Stimulated activated naive CD4-positive, alpha-beta T cell (primary cell): ENCODE measurements around the gene VEGFA.
"Not testable (repeated sequence)": the region's sequence is repeated elsewhere in the genome, so short reads cannot be mapped to it uniquely, and the experiment has no call there.

Experiments
- DNase-seq, 6 experiments: peaks; one replicate each; lab custom pipeline; 2025; lab: John Stamatoyannopoulos, UW

VEGFA gene

DNA sequence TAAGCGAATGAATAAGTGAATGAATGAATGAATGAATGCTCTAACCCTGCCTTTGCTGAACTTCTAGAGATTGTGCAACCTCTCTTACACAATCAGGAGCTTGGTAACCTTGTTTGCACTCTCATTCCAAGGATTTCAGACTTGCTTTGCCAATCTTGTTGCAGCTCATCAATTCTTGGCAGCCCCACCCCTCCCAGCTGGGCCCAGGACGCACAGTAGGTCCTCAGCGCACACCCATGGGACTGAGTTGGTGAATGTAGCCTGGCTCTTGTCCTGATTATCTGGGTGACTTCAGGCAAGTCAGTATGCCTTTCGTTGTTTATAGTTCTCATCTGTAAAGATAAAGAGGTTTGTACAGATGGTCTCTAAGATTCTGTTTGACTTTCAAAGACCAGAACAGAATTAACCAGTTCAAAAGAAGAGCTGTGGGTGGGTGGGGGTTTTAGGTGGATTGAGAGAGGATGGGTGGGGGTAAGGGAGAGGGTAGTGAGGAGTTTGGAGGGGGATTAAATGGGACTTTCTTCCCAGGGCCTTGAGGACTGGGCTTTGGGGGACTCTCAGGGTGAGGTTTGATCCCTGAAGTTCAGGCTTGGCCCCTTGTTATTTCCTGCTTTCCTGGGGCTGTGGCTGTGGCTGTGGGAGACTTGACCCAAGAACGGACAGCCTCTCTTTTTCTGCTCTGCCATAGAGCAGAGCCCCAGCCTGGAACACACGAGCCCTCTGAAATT, 33.2 kb downstream of the VEGFA start:
- no peak for DNase-seq

DNA sequence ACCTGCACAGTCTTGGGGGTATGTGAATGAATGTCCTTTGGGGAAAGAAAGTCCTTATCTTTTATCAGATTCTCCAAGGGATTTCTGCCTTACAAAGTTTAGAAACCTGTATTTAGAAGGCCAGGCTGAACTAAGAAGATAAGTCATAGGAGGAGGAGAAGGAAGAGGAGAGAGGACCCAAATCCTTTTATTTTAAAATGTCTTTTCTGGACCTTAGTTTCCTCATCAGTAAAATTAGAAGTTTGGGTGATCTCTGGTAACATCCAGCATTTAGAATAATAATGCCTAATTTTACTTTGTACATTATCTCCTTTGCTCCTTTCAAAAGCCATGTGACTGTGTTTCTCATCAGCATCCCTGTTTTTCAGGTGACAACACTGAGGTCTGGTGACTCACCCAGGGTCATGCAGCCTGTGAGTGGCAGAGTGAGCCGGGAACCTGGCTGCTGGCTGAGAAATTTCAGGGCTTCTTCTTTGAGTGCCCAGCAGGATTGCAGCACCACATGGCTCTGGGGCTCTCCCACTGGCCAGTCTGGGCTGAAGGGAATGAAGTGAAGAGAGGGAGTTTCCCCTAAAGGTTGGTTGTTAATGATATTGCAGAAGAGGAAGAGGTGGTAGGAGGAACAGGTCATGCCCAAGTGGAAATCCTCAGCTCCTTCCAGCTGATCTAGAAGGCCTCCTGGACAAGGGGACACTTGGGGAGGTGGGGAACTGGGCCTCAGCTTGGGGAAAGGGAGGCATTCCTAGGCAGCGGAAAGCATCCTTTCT, 34.0 kb downstream of the VEGFA start:
- DNase-seq, result no peak

DNA sequence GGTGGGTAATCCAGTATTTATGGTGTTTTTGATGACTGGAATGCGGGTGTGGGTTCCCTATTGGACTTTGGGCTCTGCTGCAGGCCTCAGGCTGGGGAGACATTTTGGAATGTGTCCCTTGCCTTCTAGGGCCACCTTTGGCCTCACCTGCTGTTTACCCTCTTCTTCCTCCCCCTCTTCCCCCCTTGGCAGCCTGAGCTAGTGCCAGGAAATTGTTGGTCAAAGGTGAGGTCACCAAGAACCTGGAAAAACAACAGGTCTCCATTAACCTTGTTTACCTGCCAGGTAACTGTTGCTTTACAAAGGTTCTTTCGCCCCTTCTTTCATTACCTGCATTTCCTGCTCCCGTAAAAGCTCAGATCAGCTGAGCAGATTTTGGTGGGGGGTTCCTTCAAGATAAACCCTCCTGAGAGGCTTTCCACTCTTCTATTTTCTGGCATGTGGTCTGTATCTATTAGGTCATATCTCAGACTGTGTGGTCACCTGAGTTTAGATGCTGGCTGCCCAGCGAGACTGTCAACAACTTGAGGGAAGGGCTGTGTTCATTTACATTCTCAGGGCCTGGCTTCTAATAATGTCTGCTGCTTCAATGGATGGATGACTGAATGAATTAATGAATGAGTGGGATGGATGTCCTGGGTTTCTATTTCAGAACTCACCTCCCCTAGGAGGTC, 34.7 kb downstream of the VEGFA start:
- DNase-seq, result no peak

DNA sequence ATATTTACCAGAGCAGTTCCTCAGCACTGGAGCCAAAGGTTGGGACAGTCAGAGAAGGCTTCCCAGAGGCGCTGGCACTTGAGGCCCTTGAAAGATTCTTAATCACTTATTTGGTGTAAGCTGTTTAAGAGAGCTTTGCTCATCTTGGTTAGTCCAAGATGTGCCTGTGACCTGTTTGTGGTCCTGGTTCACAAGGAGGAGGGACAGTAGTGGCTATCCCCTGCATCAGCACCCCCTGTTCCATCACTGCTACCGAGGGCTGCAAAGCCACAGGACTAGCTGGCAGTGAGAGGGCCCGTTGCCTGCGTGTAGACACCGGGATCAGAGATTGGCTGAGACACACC, 35.7 kb downstream of the VEGFA start:
- DNase-seq, result no peak

DNA sequence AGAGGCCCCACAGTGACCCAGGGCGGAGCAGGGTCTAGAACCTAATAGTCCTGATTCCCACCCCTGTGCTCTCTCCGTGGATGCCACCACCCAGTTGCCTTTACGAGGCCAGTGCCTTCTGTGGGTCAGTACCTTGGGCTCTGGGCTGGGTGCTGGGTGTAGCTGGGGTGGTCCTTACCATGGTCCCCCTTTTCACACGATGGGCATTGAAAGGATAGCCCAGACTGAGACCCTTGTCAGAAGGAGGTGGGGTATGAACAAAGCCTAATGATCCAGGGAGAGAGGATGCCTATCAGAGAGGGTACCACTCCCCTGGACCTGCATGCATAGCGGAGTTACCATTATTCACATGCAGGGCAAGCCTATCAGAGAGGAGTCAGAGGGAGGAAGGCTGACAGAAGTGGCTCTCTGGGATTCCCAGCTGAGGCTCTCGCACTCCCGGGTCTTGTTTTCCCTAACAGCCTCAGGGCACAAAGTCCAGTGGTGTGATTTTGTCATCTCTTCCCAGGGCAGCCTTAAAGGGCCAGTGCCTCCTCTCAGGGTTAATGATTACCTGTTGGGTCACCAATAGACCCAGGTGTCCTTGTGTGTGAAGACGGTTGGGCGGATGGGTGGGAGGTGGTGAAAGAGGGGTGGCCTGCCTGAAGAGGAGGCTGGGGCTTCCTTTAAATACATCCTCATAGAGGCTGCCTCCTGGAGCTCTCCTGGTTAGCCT, 36.2 kb downstream of the VEGFA start:
- DNase-seq, result no peak

DNA sequence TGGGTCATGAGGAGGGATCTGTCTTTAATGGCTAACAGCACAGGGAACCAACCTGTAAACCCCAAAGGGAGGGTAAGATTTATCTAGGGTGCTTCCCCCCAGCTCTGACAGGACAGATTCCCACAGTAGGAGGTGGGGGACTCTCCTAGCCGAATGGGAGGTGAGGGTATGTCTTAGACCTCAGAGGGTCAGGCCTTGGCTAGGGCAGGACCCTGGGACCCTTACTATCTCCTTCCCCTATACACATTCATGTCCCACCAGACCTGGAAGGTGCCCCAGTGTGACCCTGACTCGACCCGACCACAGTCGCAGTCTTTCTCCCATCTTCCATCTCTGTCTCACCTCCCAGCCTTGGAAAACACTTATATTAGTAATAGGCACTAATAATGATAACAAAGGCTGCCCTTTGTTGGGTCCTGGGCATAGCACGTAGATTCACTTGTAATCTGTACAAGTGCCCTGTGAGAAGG, 36.8 kb downstream of the VEGFA start:
- no peak for DNase-seq

DNA sequence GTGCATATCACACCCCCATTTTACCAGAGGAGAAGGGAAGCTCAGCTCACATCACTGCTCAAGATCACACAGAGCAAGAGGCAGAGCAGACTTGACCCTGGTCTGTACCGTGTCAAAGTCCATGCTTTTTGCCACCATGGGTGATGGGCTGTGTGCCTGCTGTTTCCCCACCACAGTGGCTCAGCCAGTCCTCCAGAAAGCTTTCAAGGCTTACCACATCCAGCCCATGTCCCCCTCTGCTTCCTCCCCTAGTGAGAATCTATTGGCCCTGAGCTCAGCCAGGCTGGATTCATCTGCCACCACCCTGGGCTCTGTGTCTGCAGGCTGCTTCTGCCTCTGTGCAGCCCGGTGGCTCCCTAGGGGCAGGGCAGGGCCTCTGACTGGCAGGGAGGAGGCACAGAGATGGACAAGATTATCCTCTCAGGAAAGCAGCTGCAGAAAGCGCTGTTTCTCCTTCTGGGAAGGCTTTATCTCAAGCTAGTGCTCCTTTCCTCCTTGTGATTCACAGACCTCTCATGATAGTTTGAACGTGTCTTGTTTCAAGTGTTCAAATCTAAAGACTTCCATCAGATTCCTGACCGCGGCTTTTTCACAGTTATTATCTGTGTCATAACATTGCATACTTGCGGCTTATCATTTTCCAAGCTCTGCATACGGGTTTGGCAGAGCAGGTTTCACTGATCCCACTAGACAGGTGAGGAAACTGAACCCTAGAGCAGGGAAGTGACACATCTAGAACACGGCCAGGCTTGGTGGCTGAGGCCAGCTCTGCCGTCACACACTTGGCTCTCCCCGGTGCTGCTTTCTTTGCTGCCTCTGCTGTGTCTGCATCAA, 37.4 kb downstream of the VEGFA start:
- no peak for DNase-seq

DNA sequence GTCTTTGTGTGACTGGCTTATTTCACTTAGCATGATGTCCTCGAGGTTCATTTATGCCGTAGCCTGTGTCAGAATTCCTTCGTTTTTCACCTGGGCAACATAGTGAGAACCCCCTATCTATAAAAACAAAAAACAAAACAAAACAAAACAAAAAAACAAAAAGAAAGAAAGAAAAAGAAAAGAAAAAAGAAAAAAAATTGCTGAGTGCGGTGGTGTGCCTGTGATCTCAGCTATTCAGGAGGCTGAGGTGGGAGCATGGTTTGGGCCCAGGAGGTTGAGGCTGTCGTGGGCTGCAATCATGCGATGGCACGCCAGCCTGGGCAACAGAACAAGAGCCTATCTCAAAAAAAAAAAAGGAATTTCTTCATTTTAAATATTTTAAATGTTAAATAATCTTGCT, 38.4 kb downstream of the VEGFA start:
- DNase-seq, result no peak

DNA sequence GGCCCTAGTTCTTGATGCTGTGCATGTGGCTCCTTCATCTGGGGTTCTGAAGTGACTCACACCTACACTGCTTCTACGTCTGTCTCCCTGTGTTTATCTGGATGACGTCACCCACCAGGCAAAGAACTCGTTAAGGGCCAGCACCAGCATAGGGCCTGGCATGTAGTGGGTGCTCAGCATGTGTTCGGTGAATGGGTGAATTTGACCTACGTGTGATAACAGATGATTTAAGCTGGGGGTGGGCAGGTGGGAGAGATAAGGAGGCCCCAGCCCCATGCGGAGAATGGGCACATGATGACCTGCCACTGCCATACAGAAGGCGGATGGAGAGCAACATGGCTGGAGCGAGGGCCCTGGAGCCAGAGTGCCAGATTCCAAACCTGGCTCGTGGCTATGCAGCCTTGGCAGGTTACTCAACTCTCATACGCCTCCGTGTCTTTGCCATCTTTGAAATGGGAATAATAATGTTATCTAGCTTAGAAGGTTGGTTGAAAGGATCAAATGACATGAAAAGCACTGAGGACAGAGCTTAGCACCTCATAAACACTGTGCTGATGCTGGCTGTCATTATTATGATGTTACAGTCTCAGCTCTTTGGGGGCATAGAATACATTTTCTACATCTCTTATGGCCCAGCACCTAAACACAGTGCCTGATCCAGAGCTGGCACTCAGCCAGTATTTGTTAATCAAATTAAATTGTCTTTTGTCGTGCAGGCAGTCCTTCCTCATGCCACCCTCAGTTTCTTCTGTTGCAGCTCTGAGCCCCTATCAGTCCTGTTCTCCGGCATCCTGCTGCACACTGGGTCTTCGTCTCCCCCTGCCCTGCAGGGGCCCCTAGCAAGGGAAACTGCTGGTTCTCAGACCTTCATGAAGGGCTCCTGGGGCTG, 39.6 kb downstream of the VEGFA start:
- DNase-seq, result no peak

DNA sequence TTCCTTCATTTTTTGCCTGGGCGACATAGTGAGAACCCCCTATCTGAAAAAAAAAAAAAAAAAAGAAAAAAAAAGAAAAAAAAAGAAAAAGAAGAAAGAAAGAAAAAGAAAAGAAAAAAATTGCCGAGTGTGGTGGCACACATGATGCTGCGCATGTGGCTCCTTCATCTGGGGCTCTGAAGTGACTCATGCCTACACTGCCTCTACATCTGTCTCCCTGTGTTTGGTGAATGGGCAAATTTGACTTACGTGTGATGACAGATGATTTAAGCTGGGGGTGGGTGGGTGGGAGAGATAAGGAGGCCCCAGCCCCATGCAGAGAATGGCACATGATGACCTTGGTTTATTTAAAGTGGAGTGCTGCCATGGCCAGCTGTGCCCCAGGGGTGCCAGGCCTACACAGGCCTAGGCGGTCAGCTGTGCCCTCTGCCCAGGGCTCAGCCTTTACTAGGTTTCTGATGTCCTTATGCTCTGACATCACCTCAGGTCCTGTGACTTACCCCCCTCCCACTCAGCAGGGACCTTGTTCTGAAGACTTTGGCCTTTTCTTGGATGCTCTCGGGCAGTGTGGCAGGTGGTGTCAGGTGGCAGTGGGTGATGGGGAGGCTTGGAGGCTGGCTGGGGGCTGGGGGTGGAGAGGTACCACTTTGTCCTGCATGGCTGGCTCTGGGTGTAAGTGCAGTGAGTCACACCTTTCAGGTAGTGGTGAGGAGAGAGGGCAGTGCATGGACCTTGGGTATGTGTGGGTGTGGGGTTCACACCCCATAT, 41.1 kb downstream of the VEGFA start:
- no peak for DNase-seq

DNA sequence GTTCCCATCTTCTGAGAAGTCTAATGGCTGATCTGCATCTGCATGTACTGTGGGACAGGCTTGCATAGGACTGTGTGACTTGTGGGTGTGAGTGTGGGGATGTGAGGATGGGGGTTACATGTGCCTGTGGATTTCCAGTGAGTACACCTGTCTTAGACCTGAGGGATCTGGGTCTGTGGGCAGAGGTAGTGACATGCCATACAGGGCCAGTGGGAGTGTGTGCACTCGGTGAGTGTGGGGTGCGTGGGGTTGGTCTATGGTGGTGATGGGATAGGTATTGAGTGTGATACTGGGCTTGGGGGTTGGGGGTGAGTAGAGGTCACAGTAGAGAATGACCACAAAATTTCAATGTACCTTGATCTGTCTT, 41.7 kb downstream of the VEGFA start:
- DNase-seq, result no peak

DNA sequence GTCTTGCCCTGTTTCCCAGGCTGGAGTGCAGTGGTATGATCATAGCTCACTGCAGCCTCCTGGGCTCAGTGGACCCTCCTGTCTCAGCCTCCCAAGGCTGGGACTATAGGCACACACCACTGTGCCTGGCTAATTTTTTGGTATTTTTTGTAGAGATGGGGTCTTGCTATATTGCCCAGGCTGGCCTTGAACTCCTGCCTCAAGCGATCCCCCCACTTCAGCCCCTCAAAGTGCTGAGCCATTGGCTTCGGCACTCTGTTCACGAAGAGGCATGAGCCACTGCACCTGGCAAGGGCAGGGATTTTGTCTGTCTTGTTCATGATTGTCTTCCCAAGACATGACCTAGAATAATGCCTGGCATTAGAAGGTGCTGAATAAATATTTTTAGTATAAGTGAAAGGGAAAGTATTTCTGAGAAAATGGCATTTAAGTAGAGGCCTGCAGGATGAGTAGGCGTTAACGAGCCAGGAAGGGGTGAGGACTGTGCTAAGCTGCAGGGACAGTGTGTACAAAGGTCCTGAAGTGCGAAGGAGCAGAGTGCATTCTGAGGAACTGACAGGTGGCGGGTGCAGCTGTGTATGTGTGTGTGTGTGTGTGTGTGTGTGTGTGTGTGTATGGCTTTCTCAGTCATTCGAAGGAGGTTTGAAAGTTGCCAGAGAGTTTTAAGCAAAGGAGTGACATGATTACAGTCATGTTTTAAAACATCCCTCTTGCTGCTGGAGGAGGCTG, 43.0 kb downstream of the VEGFA start:
- no peak for DNase-seq

DNA sequence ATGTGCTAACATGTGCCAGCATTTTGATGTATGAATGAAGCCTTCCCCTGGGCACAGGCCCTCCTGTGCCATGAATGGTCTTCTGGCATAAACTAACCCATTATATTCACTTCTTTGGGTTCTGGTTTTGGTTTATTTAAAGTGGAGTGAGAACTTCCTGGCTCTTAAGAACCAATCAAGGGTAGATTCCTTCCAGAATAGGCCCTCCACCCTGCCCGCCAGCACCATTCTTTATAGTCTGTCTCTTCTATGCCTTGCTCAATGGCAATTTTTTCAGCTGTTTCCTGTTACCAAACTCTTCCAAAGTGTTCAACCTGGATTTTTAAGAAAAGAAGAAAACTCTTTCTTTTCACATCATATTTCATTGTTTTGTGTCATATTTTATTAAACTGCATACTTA, 44.1 kb downstream of the VEGFA start:
- DNase-seq, result no peak

DNA sequence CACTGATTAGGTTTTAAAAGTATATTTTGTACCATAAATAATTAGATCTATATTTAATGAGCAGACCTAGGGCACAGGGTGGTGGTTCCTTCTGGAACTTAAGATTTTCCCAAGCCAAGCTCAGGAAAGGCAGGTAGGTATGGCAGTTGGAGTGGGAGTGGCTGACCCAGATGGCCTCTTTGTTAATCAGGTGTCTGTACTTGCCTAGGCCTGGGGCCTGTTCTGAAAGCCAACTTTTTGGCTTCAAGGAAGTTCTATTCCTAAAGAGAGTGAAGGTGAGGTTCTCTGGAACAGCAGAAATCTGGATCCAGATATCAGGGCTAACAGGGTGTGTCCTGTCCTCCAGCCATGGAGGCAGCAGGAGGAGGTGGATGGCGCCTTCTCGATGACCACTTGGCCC, 44.9 kb downstream of the VEGFA start:
- DNase-seq, result no peak

DNA sequence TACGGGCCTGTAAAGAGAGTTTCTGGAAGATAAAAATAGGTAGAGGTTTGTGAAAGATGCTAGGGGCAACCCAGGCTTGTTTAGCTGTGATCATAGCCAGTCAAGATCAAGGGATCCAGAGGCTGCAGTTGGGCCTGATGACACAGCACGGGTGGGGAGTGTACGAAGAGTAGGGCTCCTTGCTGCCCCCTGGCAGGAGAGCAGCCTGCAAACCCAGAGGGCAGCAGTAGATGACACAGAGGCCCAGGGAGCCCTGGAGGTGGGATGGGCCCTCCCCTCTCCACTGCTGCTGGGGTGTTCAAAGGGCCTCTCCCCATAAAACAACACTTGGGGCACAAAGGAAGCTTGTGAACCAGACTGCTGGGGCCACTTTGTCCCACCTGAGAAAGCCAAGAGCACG, 47.2 kb downstream of the VEGFA start:
- peak in 2 of 6 experiments; percentile 4 to 11 for DNase-seq

DNA sequence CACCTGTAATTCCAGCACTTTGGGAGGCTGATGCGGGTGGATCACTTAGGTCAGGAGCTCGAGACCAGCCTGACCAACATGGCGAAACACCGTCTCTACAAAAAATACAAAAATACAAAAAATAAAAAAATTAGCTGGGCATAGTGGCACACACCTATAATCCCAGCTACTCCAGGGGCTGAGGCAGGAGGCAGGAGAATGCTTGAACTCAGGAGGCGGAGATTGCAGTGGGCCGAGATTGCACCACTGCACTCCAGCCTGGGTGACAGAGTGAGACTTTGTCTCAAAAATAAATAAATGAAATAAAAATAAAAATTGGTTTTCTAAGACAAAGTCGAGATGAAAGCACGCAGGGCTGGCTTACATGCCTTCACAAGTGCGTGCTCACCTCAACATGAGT, 49.0 kb downstream of the VEGFA start:
- DNase-seq, result not testable (repeated sequence)

DNA sequence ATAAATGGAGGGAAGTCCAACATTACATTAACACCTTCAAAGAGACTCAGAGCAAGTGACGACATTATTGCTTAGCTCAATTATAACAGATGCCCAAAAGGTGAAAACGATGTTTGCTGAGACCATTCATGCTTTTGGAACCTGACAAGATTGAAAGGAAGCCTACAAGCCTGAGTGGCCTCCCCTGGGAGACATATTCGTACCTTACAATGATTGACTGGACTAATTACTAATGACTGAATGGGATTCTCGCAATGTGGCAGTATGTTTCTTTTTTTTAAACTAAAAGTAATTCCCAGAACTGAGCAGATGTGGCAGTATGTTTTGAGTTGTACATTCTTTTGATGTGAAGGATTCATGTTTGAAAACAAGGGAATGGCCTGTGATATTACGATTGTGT, 49.9 kb downstream of the VEGFA start:
- DNase-seq, result no peak

DNA sequence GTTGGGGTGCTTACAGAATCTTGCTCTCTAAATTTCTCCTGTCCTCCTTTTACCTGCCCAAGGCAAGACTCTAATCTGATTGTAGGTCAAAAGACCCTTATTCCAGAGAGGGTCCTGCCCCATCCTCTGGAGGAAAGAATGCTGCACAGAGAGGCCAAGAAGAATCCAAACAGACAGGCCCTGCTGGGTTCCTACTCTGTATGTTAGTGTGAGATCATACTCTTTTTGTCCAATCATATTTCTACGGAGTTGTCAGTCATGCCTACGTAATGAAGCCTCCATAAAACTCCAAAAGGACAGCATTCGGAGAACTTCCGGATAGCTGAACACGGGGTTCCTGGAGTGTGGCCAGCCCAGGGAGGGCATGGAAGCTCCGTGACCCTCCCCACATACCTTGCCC, 50.5 kb downstream of the VEGFA start:
- no peak for DNase-seq
